GM21717 (cell line): ENCODE data around the gene ANKFY1.
"Not testable (repeated sequence)": the region's sequence is repeated elsewhere in the genome, so short reads cannot be mapped to it uniquely, and the experiment has no call there.

Experiments used
- ATAC-seq: cut with Tn5 transposase; IDR thresholded peaks from one replicate; pipeline ENCODE4 v1.9.1; 2021; ENCODE audit warnings: mild to moderate bottlenecking, moderate library complexity; ENCODE audit not compliant: unreplicated experiment

ANKFY1 gene

DNA sequence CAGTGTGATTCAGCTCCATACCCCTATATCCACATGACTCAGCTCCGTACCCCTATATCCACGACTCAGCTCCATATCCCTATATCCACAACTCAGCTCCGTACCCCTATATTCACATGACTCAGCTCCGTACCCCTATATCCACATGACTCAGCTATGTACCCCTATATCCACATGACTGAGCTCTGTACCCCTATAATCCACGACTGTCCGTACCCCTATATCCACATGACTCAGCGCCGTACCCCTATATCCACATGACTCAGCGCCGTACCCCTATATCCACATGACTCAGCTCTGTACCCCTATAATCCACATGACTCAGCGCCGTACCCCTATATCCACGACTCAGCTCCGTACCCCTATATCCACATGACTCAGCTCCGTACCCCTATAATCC lies 104.0 kb downstream of the ANKFY1 start:
- ATAC-seq, result no peak

DNA sequence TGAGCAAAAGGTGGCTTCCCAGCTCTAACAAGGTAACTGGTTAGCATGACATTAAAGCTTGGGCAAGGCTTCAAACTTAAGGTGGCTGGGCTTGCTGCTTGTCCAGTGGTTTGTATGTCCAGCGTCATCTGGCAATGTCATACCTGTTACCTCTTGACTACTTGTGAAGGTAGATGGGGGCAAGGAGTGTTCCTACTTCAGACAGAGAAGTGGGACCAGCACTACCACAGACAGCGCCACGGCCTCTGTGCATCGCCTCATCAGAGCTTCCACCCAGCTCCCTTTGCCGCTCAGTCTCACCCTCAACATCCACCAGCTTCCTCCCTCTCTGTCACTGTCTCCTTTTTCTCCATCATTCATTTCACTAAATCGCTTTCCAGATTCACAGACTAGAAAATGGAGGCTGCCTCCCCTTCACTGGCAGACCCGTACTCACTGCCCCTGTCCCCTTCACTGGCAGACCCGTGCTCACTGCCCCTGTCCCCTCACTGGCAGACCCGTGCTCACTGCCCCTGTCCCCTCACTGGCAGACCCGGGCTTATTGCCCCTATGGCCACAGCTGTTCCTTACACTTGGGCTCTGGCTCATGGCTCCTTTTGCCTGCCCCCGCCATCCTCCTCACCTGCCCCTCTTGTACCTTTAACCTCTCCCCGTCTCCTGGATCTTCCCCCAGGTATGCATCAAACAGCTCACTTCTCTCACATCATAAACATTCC lies 106.0 kb downstream of the ANKFY1 start:
- ATAC-seq, result no peak

DNA sequence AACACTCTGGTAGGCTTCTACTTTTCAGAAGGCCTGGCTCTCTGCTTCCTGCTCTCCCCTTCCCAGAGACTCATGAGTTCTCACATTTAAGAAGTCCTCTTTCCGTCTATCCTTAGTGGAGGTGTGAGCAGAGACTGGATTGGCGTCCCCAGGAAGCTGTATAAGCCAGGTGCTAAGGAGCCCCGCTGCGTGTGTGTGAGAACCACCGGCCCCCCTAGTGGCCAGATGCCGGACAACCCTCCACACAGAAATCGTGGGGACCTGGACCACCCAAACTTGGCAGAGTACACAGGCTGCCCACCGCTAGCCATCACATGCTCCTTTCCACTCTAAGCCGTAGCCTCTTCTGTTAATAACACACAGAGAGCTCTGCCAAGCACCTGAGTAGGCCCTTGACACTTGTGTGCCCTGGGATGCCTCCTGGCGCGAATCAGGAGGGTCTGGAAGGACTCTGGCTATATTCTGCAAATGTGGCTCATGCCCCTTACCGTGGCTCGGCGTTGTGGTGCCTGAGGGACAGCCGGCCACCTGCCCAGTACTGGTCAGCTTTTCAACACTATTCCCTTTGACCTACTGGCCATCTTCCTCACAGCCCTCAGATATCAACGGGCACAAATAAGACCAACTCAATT lies 106.9 kb downstream of the ANKFY1 start:
- ATAC-seq, result no peak

DNA sequence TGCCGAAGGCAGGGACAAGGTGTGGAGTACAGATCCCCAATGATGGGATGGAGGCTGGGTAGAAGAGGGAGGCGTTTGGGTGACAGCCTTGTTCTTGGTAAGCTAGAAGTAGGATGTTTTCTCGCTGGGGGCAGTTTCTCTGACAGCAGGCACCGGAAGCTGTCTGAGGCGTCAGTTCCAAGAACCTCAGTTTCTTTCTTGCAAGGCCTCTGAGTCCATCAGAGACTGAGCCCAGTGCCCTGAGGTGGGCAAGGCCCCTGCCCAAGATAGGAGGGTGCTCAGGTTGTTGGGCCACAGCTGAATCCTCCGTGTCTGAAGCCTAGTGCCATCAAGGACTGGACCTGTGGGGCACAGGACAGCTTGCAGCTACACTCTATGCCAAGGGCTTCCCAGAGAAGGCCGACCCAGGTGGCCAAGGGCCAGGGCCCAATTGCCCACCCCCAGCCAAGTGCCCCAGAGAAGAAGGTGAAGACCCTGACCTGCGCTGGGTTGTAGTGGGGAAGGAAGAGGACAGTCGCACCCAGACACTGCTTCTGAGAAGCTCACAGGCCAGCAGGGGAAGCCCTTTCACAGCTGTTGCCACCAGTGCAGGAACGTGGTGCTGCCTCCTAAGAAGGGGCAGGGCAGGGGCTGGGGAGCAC lies 107.7 kb downstream of the ANKFY1 start:
- ATAC-seq, result no peak

DNA sequence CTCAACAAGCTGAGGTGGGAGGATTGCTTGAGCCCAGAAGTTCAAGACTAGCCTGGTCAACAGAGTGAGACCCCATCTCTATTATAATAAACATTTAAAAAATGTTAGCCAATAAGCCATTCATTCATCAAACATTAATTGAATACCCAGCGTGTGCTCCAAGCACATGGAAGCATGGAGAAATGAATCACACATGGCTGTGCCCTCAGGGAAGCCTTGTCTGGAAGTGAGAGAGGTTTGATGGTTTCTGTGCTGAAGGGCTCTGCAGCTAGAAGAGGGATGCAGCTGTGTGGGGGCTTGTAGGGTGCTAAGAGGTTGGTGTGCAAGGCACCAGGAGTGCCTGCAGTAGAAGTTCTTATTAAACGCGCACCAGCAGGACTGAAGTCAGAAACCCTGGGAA lies 109.6 kb downstream of the ANKFY1 start:
- no peak for ATAC-seq

DNA sequence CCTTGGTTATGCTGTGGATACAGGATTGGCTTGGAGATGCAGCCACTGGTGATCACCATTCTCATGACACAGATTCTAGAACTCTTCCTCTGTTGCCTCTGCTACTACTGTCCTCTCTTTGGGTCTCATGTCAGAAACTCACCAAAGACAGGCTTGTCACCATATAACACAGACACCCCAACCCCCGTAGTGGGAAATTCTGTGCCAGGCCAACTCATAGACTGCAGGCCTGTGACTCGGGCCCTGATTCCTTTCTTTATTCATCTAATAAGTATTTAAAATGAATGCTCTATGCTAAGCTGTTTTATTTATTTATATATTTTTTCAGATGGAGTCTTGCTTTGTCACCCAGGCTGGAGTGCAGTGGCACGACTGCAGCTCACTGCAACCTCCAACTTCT lies 111.3 kb downstream of the ANKFY1 start:
- no peak for ATAC-seq

DNA sequence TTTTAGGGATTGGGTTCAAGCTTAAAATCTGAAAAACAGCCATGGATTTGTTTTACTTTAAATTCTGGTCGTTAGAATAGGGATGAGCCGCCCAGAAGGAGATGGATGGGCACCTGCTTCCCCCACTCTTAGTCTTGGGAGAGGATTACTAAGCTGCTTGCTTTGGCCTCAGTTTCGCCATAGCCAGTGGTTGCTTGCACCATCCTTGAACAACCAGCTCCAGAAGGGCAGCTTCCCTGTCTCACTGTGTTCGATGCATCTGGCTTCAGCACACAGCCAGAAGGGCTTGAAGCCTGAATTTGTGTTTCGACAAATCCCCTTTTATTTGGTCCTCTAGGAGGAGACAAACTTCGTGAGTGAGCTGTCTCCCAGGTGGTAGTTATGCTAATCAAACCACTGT lies 113.7 kb downstream of the ANKFY1 start:
- ATAC-seq, result no peak

DNA sequence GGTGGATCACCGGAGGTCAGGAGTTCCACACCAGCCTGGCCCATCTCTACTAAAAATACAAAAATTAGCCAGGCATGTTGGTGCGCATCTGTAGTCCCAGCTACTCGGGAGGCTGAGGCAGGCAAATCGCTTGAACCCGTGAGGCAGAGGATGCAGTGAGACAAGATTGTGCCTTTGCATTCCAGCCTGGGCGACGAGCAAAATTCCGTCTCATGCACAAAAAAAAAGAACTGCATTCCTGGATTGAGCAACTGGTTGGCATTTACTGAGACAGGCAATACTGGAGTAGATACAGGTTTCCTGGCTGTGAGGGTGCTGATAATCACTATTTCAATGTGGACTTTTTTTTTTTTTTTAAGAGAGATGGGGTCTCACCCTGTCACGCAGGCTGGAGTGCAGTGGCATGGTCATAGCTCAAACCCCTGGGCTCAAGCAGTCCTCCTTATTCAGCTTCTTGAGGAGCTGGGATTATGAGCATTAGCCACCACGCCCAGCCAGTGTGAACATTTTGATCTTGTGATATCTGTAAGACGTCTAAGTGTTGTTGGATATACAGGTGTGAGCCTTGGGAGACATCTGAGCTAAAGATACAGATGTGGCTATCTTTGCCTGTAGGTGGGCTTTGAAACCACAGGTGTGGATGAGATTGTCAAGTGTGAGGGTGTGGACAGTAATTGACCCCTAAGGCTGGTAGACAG lies 115.0 kb downstream of the ANKFY1 start:
- no peak for ATAC-seq

DNA sequence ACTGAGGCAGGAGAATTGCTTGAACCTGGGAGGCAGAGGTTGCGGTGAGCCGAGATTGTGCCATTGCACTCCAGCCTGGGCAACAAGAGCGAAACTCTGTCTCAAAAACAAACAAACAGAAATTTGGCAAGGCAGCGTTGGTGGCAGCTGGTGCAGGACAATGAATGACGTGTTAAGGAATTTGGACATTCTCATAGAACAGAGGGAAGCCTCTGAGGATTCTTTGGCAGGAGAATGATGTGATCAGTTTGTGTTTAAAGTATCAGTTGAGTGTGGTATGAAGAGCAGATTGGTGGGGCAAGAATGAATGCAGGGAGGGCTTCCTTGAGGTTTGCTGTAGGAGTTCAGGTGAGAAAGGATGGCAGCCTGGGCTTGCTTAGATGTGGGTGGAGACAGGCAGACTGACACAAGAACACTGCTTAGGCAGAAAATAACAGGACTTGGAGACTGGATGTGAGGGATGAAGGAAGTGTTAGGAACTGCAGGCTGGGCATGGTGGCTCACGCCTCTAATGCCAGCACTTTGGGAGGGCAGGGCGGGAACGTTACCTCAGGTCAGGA lies 115.9 kb downstream of the ANKFY1 start:
- no peak for ATAC-seq

DNA sequence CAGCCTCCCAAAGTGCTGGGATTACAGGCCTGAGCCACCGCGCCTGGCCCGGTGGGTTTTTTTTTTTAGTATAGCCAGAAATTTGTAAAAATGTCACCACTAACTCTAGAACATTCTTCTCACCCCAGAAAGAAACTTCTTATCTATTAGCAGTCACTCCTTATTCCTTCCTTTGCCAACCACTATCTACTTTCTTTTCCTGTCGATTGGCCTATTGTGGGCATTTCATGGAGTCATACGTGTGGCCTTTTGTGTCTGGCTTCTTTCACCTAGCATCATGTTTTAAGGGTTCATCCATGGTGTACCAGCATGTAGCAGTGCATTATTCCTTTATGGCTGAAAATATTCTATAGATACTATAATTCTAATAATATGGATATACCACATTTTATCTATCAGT lies 117.1 kb downstream of the ANKFY1 start:
- ATAC-seq, result no peak

DNA sequence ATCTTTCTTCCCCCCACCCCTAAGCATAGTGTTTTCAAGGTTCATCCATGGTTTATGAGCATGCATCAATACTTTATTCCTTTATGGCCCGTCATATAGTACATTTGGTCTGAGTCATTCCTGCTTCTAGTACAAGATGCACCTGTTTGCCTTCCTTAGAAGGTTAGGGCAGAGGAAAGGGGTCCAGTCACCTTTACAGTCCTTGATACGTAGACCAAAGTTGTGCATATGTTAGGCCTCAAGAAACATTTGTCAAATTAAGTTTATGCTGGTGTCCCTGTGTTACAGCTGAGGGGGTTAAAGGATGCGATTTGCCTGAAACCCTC lies 119.4 kb downstream of the ANKFY1 start:
- ATAC-seq, result no peak

DNA sequence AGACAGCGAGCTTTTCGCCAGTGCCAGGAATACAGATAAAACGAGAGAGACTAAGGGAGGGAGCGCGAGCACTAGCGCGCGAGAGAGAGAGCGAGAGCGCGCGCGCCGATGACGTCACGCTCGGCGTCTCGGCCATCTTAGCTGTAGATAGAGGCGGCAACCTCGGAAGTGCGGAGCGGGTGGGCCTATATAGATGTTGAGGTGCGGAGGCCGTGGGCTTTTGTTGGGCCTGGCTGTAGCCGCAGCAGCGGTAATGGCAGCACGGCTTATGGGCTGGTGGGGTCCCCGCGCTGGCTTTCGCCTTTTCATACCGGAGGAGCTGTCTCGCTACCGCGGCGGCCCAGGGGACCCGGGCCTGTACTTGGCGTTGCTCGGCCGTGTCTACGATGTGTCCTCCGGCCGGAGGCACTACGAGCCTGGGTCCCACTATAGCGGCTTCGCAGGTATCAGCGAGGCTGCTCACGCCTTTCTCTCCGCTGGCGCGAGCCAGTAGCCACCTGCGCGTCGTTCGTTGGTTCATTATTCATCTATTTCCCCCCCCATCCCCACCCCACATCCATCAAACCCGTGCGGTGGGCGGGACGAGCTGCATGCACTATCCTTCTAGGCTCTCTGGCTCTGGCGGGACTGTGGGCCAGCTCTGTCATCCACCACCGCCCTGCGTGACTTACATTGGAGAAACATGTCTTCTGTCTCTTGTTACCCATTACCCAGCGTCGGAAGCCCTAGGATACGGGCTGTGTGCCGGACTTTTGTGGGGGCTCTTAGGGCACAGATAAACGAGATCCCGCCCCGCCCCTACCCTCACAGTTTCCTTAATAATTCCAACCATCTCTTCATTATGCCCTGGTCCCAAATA lies 120.0 kb downstream of the ANKFY1 start:
- ATAC-seq, result peak; percentile 63

DNA sequence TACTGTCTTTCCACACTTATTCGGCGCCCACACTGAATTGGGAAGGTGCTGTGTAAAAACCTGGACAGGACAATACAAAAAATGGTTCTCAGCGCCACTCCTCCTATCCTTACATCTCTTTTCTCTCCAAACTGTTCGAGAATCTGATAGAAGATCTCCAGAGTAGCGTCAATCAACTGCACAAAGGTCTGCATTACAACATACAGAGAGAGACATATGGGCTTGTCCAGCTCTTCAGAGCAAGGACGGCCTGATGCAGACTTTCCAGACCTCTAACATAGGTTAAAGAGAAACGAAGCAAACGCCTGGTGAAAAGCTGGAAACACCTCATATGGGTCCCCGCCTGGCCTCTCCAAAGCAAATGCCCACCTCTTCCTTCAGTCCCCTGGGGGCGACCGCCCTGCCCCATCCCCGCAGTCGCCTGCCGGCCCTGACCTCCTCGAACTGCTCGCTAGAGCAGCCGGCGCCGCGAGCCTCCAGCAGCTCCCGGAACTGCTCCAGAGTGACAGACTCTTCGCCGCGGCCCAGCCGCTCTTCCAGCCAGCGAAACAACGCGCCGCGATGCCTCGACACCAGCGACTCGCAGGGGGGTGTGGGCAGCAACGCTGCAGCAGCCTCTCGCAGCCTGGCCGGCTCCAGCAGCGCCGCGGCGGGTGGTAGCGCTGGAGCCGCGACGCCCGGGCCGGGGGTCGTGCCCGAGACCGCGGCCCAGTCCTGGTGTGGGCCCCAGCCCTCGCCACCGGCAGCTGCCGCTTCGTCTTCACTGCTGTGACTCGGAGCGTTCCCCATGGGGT lies 121.5 kb downstream of the ANKFY1 start:
- peak; percentile 2 for ATAC-seq

DNA sequence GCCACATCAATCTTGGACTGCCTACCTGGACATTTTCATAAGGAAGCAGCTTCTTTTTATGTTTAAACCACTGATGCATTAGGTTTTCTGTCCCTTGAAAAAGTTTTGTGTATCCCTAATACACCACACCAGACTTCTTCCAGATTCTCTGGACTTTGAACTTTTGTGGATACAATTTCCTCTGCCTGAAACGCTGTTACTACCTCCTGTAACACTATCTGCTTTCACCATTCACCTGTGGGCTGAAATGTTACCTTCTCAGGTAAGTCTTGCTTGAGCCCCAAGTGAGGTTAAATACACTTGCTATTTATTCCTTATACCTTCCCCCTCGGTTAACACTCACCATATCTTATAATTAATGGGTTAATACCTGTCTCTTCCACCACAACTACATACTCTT lies 123.7 kb downstream of the ANKFY1 start:
- ATAC-seq, result no peak

DNA sequence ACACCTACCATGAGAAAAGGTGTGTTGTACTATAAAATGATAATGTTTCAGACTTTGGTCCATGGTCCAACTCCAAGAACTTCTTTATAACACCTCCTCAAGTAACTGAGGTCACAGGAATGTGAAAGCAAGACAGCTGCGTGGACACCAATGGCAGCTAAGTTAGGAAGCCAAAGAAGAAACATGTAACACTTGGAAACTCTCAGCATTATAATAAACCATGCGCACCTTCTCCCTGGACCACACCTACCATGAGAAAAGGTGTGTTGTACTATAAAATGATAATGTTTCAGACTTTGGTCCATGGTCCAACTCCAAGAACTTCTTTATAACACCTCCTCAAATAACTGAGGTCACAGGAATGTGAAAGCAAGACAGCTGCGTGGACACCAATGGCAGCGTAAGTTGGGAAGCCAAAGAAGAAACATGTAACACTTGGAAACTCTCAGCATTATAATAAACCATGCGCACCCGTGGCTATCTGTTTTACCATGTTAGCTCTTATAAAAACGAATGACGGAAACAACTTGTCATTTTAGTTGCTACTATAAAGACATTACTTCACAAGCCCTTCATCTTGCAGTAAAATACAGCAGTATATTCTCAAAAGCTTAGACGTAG lies 124.8 kb downstream of the ANKFY1 start:
- ATAC-seq, result not testable (repeated sequence)

DNA sequence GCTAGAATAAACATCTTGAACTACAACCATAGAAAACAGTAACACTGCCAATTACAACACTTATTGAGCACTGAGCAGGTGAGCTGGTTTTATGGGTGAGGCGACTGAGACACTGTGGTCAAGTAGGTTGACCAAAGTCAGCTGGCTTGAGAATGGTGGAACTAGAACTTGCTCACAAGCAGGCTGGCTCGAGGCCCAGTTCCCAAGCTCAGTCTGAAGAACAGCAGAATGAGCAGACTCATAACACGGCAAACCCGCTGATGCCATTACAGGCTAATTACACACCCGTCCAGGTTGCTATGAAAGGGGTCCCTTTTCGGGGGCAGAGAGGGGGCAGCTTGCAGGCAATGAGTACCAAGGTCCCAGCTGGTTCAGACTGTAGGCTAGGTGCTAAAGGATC lies 127.4 kb downstream of the ANKFY1 start:
- no peak for ATAC-seq

DNA sequence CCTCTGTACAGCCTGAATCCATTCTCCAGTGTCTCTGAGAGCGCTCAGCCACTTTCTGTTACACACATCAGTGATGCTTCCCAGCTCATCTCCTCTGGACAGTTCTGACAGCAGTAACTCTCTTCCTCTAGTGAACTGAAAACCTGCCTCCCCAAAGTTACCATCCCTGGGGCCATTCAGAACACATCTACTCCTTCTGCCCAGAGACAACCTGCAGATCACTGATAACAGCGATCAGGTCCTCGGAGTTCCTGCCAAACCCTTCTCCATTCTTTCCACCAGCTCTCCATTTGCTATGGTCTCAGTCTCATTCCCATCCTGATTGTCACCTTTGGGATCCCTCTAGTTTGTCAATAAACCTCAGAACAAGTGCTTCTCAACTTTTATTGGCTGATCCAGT lies 128.3 kb downstream of the ANKFY1 start:
- ATAC-seq, result no peak

DNA sequence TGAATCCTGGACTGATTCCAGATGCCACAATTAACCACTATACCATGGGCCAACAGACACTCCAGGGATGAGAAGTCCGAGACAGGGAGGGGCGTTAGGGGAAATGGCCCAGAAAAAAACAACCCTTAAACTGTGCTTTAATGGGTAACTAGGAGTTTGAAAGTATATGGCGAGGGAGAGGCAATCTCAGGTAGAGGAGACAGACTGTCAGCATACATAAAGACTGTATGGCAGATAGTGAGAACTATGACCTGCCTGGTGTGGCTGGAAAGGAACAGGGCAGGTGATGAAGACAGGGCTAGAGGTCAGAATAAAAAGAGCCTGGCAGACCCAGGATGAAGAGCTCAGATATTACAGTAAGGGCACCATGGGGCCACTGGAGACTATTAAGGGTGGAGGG lies 129.1 kb downstream of the ANKFY1 start:
- ATAC-seq, result no peak

DNA sequence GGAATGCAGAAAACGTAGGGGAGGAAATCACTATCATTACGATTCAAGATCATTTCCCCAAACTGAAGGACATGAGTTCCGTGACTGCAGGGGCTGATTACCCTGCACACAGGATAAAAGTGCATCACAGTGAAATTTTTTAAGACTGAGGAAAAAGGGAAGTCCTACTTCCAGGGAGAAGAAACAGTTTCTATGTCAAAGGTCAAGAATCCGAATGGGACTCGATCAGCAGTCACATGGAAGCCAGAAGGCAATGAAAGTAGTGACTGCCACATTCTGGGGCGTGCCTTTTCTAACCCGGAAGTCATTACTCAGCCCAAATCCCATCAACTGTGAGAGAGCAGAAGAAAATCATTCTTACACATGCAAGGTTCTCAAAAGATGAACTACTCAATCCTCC lies 133.1 kb downstream of the ANKFY1 start:
- ATAC-seq, result no peak
